GM12874 (cell line): ENCODE data around the gene PTPRS.

Source experiments
- TF ChIP-seq, protein P1 (sequence below): IDR thresholded peaks from 2 replicates; pipeline ENCODE4 v1.5.1; 2011; ENCODE audit warnings: low read depth, mild to moderate bottlenecking, control low read depth, low read length, moderate library complexity; ENCODE audit not compliant: insufficient read depth

PTPRS gene

DNA sequence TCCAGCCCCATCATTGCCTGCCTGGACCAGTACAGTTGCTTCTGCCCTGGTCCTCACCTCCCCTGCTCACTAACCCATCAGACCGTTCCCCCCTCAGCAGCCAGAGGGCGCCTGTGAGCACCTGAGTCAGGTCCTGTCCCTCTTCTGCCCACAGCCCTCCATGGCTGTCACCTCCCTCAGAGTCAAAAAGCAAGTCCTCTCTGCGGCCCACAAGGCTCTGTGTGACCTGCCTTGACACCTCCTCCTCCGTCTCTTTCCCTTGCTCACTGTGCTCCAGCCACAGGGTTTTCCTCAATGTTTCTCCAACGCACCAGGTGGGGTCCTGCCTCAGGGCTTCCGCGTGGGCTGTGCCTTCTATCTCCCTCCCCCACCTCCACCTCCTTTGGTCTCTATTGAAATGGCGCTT, 29.4 kb upstream of the PTPRS start:
- TF ChIP-seq, protein P1, sequence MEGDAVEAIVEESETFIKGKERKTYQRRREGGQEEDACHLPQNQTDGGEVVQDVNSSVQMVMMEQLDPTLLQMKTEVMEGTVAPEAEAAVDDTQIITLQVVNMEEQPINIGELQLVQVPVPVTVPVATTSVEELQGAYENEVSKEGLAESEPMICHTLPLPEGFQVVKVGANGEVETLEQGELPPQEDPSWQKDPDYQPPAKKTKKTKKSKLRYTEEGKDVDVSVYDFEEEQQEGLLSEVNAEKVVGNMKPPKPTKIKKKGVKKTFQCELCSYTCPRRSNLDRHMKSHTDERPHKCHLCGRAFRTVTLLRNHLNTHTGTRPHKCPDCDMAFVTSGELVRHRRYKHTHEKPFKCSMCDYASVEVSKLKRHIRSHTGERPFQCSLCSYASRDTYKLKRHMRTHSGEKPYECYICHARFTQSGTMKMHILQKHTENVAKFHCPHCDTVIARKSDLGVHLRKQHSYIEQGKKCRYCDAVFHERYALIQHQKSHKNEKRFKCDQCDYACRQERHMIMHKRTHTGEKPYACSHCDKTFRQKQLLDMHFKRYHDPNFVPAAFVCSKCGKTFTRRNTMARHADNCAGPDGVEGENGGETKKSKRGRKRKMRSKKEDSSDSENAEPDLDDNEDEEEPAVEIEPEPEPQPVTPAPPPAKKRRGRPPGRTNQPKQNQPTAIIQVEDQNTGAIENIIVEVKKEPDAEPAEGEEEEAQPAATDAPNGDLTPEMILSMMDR = peak; percentile 75

- TF ChIP-seq, protein P1 = no peak
These were observed 28.7 kb upstream of the PTPRS start for GRCh38 chr19:5369304-5369703.

DNA sequence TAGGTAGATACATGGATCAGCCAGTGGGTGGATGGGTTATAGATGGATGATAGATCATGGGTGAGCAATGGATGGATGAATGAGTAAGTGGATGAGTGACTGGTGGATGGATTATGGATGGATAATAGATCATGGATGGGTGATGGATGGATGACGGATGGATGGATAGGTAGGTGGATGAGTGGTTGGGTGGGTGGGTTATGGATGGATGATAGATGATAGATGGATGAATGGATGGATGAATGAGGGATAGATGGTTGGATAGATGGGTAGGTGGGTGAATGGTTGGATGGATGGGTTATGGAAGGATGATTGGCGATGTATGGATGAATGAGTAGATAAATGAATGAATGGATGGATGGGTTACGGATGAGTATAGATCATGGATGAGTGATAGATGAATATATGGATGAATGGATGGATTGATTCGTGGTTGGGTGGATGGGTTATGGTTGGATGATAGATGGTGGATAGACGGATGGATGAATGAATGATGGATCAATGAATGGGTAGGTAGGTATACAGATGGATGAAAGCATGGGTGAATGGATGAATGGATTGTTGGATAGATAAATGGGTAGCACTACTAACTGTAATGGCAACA, 27.0 kb upstream of the PTPRS start:
- TF ChIP-seq, protein P1 = no peak

DNA sequence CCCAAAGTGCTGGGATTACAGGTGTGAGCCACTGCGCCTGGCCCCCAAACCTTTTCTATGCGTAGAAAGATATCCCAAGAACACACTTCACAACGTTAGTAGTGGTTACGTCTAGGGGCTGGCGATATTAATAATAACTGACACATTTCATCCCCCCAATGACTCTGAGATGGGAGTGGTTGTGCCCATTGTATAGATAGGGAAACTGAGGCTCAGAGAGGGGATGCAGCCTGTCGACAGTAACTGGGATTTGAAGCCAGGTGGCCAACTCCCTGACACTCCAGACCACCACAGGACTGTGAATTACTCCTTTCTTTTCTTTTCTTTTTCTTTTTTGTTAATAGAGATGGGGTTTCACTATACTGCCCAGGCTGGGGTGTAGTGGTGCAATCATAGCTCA, 25.3 kb upstream of the PTPRS start:
- TF ChIP-seq, protein P1 = no peak

- TF ChIP-seq, protein P1 = no peak
These were observed 24.1 kb upstream of the PTPRS start for GRCh38 chr19:5364674-5365073.

- TF ChIP-seq, protein P1 = no peak
These were observed 20.8 kb upstream of the PTPRS start for GRCh38 chr19:5361407-5361806.

DNA sequence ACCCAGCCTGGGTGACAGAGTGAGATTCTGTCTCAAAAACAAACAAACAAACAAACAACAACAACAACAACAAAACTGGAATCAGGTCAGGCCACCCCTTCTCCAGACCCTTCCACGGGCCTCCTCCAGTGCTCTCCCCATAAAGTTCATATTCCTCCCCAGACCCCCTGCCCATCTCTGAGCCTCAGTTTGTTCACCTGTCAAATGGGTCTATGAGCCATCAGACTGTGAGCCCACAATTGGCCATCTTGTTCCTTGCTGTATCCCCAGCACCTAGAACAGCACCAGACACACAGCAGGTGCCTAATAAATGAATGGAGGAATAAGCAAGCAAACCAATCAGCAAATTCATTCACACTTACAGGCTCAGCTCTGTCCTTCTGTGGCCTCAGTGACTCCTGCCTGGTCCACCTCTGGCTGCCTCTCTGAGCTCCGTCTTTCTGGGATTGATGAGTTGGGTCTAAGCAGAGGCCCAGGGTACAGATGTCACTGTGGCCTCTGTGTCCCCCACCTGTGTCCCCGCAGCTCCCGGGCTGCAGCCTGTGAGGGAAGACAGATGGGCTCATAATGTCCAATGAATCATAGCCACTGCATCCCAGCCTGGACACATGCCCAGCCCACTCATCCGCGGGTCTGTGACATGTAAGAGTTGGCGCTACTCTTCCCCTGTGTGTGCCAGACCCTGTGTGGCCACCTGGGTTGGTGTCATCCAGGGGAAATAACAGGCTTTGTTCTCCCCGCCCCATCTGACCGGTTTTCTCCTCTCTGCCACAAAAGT, 19.6 kb upstream of the PTPRS start:
- TF ChIP-seq, protein P1 = no peak
